Vagina (tissue), 2 donors: ENCODE results near the gene POU6F2.

Experiments used
- CTCF ChIP-seq, 3 experiments: fragments of 450-650 bp in 2 of 3; fragments of 200-600 bp in 1 of 3; sonication (generic) in 1 of 3; IDR thresholded peaks; one replicate each; pipeline ENCODE4 v1.5.1; 2017 to 2019; ENCODE audit warnings: antibody characterized with exemption in 3 of 3, mild to moderate bottlenecking in 2 of 3, moderate library complexity in 2 of 3
- POLR2AphosphoS5 ChIP-seq, 2 donors: sonication (generic); formaldehyde crosslinking; IDR thresholded peaks; one replicate each; pipeline ENCODE4 v1.9.0; 2017; ENCODE audit warnings: antibody characterized with exemption in 2 of 2, mild to moderate bottlenecking in 2 of 2, low read depth in 1 of 2; ENCODE audit not compliant: insufficient read depth in 1 of 2

- TF ChIP-seq CTCF (IDR thresholded peaks at IDR 0.05) (no peak), POLR2AphosphoS5 (IDR thresholded peaks at IDR 0.05; ENCODE audit: insufficient read depth in 1 of 2, low read depth in 1 of 2) (no peak)
Measured at GRCh38 chr7:39098506-39098905, 120.8 kb downstream of the POU6F2 start.
